HepG2 (cell line): ENCODE results near the gene INHA. TPM values are rescaled to one million over a fixed set of nuclear protein-coding genes. Genes with fewer than 3 reads are reported as not detected.
A peak's percentile ranks its signal among the peaks of the same experiment; 100 is the strongest.

Experiments
- EP300 ChIP-seq, 3 experiments: sonication (generic) in 1 of 3; formaldehyde crosslinking in 1 of 3; IDR thresholded peaks; 2 replicates each; pipeline versions ENCODE4 v1.5.1 to v1.6.1; 2011 to 2020; ENCODE audit warnings: low read depth in 2 of 3, low read length in 2 of 3, borderline replicate concordance in 1 of 3, improper control_type of control experiment in 1 of 3, mild to moderate bottlenecking in 1 of 3, missing genetic modification reagents in 1 of 3, moderate library complexity in 1 of 3
- PATZ1 ChIP-seq: sonication (generic); formaldehyde crosslinking; IDR thresholded peaks from 2 replicates; pipeline ENCODE4 v1.4.0; 2020; ENCODE audit warnings: missing genetic modification reagents
- SP5 ChIP-seq: IDR thresholded peaks from 2 replicates; pipeline ENCODE4 v1.6.1; 2016; ENCODE audit warnings: low read depth, borderline replicate concordance
- ZFP36L2 ChIP-seq: sonication (generic); formaldehyde crosslinking; IDR thresholded peaks from 2 replicates; pipeline ENCODE4 v1.4.0; 2020; ENCODE audit warnings: missing genetic modification reagents
- ZNF142 ChIP-seq: sonication (generic); formaldehyde crosslinking; IDR thresholded peaks from 2 replicates; pipeline ENCODE4 v1.4.0; 2020; ENCODE audit warnings: missing genetic modification reagents
- ZNF180 ChIP-seq: sonication (generic); formaldehyde crosslinking; IDR thresholded peaks from 2 replicates; pipeline ENCODE4 v1.4.0; 2020; ENCODE audit warnings: low read depth, missing genetic modification reagents, borderline replicate concordance
- ZSCAN30 ChIP-seq: sonication (generic); formaldehyde crosslinking; IDR thresholded peaks from 2 replicates; pipeline ENCODE4 v1.5.0; 2020; ENCODE audit warnings: mild to moderate bottlenecking, missing genetic modification reagents
- polyA plus RNA-seq, 8 experiments: library from polyadenylated mRNA; depleted of rRNA in 3 of 8; stranded (reverse) in 7 of 8; unstranded in 1 of 8; fragments of >200 nt; fragmentation: Illumina TruSeq in 4 of 8; extraction: Trizol in 4 of 8; gene quantifications; 2 replicates each; pipeline versions ENCODE4 v1.2.1 to v1.2.3, GENCODE V29; 2011 to 2016; ENCODE audit warnings: low read depth in 4 of 8, missing spikeins in 1 of 8, mixed read lengths in 1 of 8; ENCODE audit not compliant: insufficient read depth in 1 of 8
- total RNA-seq, 5 experiments: library from RNA; depleted of rRNA; stranded (reverse); fragments of >200 nt; fragmentation: Illumina TruSeq; extraction: Trizol; gene quantifications; 2 replicates each; pipeline ENCODE4 v1.2.3, GENCODE V29; 2016; ENCODE audit warnings: low read depth in 1 of 5

Gene INHA
- total and polyA plus RNA-seq, 2 of the 13 experiments (the other 11 are each of a cell fraction or from before 2014, with no cell fraction given) = 4.1 to 15.2 TPM

- TF ChIP-seq EP300 (IDR thresholded peaks at IDR 0.05; ENCODE audit: low read depth in 2 of 2, low read length in 2 of 2) = peak in 1 of 2 experiments; percentile 9; a peak in 1 of 4 replicates
- TF ChIP-seq EP300 (CRISPR knock-in tag; IDR thresholded peaks at IDR 0.05; ENCODE audit: borderline replicate concordance) = no peak
- no peak for TF ChIP-seq ZFP36L2 (CRISPR knock-in tag)
- peak; percentile 40; the same call in 1 of the 2 replicates for TF ChIP-seq SP5 (CRISPR knock-in tag)
- no peak for TF ChIP-seq ZNF180 (CRISPR knock-in tag)
- TF ChIP-seq PATZ1 (CRISPR knock-in tag) = peak; percentile 55; the same call in 1 of the 2 replicates
- TF ChIP-seq ZNF142 (CRISPR knock-in tag) = no peak
- no peak for TF ChIP-seq ZSCAN30
Observed at GRCh38 chr2:219595256-219595655, 23.1 kb downstream of the INHA start (continued).
